GM21367 (cell line): ENCODE data around the gene FBXO42.
"Not testable (repeated sequence)": the region's sequence is repeated elsewhere in the genome, so short reads cannot be mapped to it uniquely, and the experiment has no call there.

ENCODE experiments used
- ATAC-seq: cut with Tn5 transposase; IDR thresholded peaks from one replicate; pipeline ENCODE4 v1.9.1; 2021; ENCODE audit not compliant: unreplicated experiment

Gene FBXO42

GRCh38 chr1:16372535-16373285 lies 20.4 kb upstream of the FBXO42 start:
- no peak for ATAC-seq

GRCh38 chr1:16371725-16372124 lies 19.4 kb upstream of the FBXO42 start:
- ATAC-seq, result no peak

- ATAC-seq, result no peak
Observed at GRCh38 chr1:16369821-16370220, 17.5 kb upstream of the FBXO42 start.

- ATAC-seq, result no peak
Observed at GRCh38 chr1:16367968-16368890, 15.9 kb upstream of the FBXO42 start.

GRCh38 chr1:16367258-16367967 lies 15.1 kb upstream of the FBXO42 start:
- peak; percentile 43 for ATAC-seq

- ATAC-seq, result peak; percentile 72
Observed at GRCh38 chr1:16366722-16367257, 14.5 kb upstream of the FBXO42 start, which contains the start of gene SZRD1. Gene SZRD1 (plus strand): TSS chr1:16367242. CDS start chr1:16367258, 16 bp downstream.

- ATAC-seq, result not testable (repeated sequence)
Observed at GRCh38 chr1:16365146-16365498, 12.8 kb upstream of the FBXO42 start.

- ATAC-seq, result no peak
Observed at GRCh38 chr1:16356867-16357266, 4.6 kb upstream of the FBXO42 start.

GRCh38 chr1:16354619-16355018 lies 2.3 kb upstream of the FBXO42 start:
- ATAC-seq, result no peak

- ATAC-seq, result no peak
Observed at GRCh38 chr1:16352842-16353535, 709 bp upstream of the FBXO42 start.

GRCh38 chr1:16351456-16351993 lies 755 bp downstream of the FBXO42 start:
- ATAC-seq, result no peak

GRCh38 chr1:16349847-16350406 lies 2.4 kb downstream of the FBXO42 start:
- no peak for ATAC-seq

- no peak for ATAC-seq
Observed at GRCh38 chr1:16348414-16349182, 3.7 kb downstream of the FBXO42 start.

- ATAC-seq, result not testable (repeated sequence)
Observed at GRCh38 chr1:16343276-16343675, 9.0 kb downstream of the FBXO42 start.

GRCh38 chr1:16342331-16343062 lies 9.8 kb downstream of the FBXO42 start:
- no peak for ATAC-seq

- no peak for ATAC-seq
Observed at GRCh38 chr1:16340673-16341072, 11.6 kb downstream of the FBXO42 start.

- ATAC-seq, result no peak
Observed at GRCh38 chr1:16338961-16339360, 13.3 kb downstream of the FBXO42 start.

GRCh38 chr1:16334655-16335340 lies 17.5 kb downstream of the FBXO42 start:
- no peak for ATAC-seq
